SK-N-SH (cell line): Measurements from ENCODE around the gene PSMB10.
"Not testable (repeated sequence)": the region's sequence is repeated elsewhere in the genome, so short reads cannot be mapped to it uniquely, and the experiment has no call there.

Source experiments
- CTCF ChIP-seq: fragments of 200-600 bp; sonication (generic); IDR thresholded peaks from 2 replicates; pipeline ENCODE4 v1.6.1; 2017; ENCODE audit warnings: antibody characterized with exemption, mild to moderate bottlenecking, moderate library complexity
- EZH2phosphoT487 ChIP-seq: fragments of 200-600 bp; sonication (generic); IDR thresholded peaks from 2 replicates; pipeline ENCODE4 v1.6.1; 2017; ENCODE audit warnings: low read depth, mixed run types, mild to moderate bottlenecking, antibody characterized with exemption, moderate library complexity, borderline replicate concordance
- JUND ChIP-seq: IDR thresholded peaks from 2 replicates; pipeline ENCODE4 v1.4.0; 2012
- SIN3A ChIP-seq: IDR thresholded peaks from 2 replicates; pipeline ENCODE4 v1.6.1; 2012; ENCODE audit warnings: low read depth, mild to moderate bottlenecking, low read length, moderate library complexity, borderline replicate concordance

- TF ChIP-seq JUND, SIN3A, CTCF, EZH2phosphoT487: not testable (repeated sequence)
Measured at GRCh38 chr16:67915496-67915769, 21.2 kb downstream of the PSMB10 start.
